Epithelial cell of proximal tubule (primary cell): ENCODE results near the gene TPRG1. TPM values are rescaled to one million over a fixed set of nuclear protein-coding genes. Genes with fewer than 3 reads are reported as not detected.

Source experiments
- DNase-seq: peaks from one replicate; pipeline ENCODE4 v3.0.0-alpha.2; 2011; ENCODE audit warnings: low read depth
- H3K4me3 ChIP-seq: 2 replicates; pipeline ENCODE4 v1.5.1; 2011; ENCODE audit warnings: low read depth, mild to moderate bottlenecking, low read length
- total RNA-seq: library from RNA; depleted of rRNA; stranded (reverse); fragments of >200 nt; gene quantifications from 2 replicates; pipeline ENCODE4 v1.2.3, GENCODE V29; 2015
- TF ChIP-seq, protein P1 (sequence below): conservative IDR thresholded peaks from 2 replicates; pipeline ENCODE4 v1.5.1; 2012; ENCODE audit warnings: low read depth, mild to moderate bottlenecking, low read length

TPRG1 gene
- total RNA-seq, 1 donor from 2014 or later, result not detected

DNA sequence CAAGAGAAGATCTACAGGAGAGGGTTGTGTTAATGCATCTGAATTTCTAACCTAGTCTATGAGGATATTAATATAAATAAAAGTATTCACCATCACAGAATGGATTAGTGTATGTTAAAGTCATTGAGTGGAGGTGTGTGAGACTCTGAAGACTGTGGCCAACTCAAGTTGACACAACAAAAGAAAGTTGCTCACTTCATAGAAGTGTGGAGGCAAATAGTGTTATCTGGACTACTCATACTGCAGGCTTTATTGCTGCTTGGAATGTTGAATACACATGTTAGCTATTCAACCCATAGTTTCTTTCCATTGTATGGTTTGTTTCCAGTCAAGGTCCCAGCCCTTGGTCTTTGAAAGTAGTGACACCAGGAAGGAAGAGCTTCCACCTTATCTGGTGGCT, 38.0 kb upstream of the TPRG1 start:
- TF ChIP-seq, protein P1, sequence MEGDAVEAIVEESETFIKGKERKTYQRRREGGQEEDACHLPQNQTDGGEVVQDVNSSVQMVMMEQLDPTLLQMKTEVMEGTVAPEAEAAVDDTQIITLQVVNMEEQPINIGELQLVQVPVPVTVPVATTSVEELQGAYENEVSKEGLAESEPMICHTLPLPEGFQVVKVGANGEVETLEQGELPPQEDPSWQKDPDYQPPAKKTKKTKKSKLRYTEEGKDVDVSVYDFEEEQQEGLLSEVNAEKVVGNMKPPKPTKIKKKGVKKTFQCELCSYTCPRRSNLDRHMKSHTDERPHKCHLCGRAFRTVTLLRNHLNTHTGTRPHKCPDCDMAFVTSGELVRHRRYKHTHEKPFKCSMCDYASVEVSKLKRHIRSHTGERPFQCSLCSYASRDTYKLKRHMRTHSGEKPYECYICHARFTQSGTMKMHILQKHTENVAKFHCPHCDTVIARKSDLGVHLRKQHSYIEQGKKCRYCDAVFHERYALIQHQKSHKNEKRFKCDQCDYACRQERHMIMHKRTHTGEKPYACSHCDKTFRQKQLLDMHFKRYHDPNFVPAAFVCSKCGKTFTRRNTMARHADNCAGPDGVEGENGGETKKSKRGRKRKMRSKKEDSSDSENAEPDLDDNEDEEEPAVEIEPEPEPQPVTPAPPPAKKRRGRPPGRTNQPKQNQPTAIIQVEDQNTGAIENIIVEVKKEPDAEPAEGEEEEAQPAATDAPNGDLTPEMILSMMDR, result no peak
- H3K4me3 ChIP-seq, result no peak overlapping the region
- DNase-seq, result no peak

DNA sequence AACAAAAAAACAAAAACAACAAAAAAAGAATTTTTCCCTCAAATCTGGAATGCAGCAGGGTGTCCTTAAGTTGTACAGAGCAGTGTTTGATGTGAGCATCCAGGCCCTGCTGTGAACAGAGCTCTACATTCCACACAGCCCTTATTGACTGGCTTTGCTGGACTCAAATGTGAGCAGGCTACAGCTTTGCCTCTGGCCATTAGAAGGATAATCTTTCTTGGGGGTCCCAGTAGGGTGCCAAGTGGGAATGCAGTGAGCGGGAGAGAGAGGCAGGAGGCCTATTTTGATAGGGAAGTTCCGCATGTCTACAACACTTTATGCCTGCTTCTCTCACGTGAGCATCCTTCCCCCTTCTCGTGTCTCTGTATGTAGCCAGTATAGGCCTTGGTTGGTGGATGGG, 34.4 kb upstream of the TPRG1 start:
- no peak overlapping the region for H3K4me3 ChIP-seq
- TF ChIP-seq, protein P1, result no peak
- no peak for DNase-seq

DNA sequence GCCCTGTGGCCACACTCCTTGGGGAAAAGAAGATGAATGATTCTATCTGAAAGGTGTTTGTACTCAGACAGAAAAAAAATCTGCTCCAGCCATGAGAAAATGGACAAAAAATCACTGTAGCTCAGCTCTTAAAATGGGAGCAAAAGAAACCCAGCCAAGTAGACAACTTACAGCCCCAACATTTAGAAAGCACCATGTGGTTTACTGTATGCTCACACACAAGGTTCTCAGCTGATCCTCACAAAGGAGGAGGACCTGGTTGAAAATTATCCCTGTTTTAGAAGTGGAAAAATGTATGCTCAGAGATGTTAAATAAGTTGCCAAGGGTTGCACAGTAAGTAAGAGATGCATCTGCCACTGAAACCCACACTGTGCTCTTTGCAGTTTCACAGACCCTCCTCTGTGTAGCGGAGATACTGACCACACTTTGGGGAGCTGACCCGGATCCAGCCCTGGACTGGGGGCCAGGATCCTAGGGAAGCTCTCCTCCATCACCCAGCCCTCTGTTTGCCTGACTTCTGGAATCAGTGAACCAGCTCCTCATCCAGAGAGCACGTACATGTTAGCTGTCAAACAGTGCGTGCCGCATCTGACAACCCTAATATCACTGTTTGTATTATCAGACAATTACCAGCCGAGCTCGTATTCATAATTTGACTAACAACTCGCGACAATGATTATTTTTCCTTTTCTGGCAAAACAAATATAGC, 32.7 kb upstream of the TPRG1 start:
- DNase-seq, result no peak
- no peak overlapping the region for H3K4me3 ChIP-seq
- TF ChIP-seq, protein P1, result no peak

DNA sequence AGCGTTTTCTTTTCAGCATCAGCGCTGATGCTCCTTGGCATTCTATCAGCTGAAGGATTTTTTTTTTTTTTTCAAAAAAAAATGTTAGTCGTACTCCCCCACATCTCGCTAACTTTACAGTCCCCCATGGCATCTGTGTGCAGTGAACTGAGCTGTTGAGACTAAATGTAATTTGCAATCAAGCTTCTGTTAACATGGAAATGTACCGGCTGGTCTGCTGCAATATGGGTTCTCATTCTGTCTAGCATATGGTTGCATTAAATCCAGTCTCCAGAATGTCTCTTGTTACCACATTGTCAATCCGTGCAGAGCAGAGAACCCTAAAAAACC, 32.2 kb upstream of the TPRG1 start:
- TF ChIP-seq, protein P1, result no peak
- no peak overlapping the region for H3K4me3 ChIP-seq
- no peak for DNase-seq

DNA sequence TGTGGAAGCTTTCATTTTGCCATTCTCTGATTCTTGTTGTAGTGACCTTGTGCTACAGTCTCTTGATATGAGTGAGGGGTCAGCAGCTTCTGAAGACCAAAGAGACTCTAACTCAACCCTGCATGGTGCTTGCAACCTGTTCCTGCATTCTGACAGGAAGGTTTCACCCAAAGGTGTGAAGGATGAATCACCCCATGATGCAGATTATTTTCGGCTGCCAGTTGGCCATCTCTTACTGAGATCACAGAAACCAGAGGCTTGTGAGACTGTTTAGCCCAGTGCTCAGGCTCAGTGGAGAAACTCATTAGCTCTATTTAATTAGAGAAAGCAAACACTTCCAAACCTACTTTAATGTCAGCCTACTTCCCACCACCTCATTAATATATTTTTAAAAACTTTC, 29.2 kb upstream of the TPRG1 start:
- no peak overlapping the region for H3K4me3 ChIP-seq
- TF ChIP-seq, protein P1, result no peak
- no peak for DNase-seq

DNA sequence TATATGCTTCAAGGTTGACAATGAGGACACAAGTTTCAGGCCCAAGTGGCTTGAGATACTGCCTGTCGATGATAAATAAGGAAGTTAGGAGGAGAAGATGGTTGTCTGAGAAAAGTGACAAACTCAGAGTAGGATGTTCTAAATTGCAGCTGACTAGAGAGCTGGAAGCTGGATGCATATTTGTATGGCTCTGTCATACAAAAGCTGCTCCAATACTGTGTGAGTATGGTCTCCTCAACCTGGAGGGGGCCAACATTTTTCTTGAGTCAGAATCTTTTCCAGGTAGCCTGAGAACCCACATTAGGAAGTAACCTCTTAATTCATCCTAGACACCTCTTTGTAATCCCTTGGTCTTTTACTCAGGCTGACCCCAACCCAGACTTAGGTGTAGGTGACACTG, 28.4 kb upstream of the TPRG1 start:
- H3K4me3 ChIP-seq, result no peak overlapping the region
- TF ChIP-seq, protein P1, result no peak
- no peak for DNase-seq

DNA sequence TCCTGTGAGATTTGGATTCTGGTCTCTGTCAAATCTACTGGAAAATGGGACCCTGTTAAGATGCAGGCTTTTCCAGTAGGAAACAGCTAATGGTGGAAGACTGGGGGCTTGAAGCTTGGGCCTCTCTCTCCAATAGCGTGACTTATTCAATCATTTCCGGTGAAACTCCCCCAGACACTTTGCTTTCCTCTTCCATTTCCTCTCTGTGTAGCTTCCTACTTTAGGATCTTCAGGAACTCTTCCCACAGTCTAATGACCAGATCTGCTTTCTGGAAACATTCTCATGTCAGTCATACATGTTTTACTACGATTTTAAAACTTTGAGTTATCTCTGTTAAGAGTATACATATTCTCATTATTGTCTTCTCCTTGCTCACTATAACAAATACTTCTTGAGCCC, 28.0 kb upstream of the TPRG1 start:
- no peak overlapping the region for H3K4me3 ChIP-seq
- no peak for DNase-seq
- TF ChIP-seq, protein P1, result no peak
